ENCODE data around the gene ZNF335.

GRCh38 chr20:45926731-45927070 lies 45.3 kb downstream of the ZNF335 start:
- TF ChIP-seq CTCF (IDR thresholded peaks at IDR 0.05), result no peak
- TF ChIP-seq EZH2 (IDR thresholded peaks at IDR 0.05), result no peak
- no peak for TF ChIP-seq EZH2phosphoT487 (IDR thresholded peaks at IDR 0.05)
